ENCODE results near the gene POLR1G.

POLR1G gene

GRCh38 chr19:45400192-45400591 lies 6.3 kb upstream of the POLR1G start:
- no peak for TF ChIP-seq ZFX (IDR thresholded peaks at IDR 0.05)
- TF ChIP-seq CTCF (conservative IDR thresholded peaks at IDR 0.05): no peak
- no peak overlapping the region for H3K27ac ChIP-seq

GRCh38 chr19:45401815-45402214 lies 4.6 kb upstream of the POLR1G start:
- no peak overlapping the region for H3K27ac ChIP-seq
- no peak for TF ChIP-seq ZFX (IDR thresholded peaks at IDR 0.05)
- no peak for TF ChIP-seq CTCF (conservative IDR thresholded peaks at IDR 0.05)

- no peak overlapping the region for H3K27ac ChIP-seq
- no peak for TF ChIP-seq ZFX (IDR thresholded peaks at IDR 0.05)
- no peak for TF ChIP-seq CTCF (conservative IDR thresholded peaks at IDR 0.05)
Observed at GRCh38 chr19:45402298-45403061, 4.0 kb upstream of the POLR1G start.

GRCh38 chr19:45403272-45403671 lies 3.2 kb upstream of the POLR1G start:
- no peak for TF ChIP-seq CTCF (conservative IDR thresholded peaks at IDR 0.05)
- TF ChIP-seq ZFX (IDR thresholded peaks at IDR 0.05): no peak
- H3K27ac ChIP-seq: no peak overlapping the region

GRCh38 chr19:45403781-45404556 lies 2.5 kb upstream of the POLR1G start:
- peak overlapping the region; percentile 87 for H3K27ac ChIP-seq

GRCh38 chr19:45404557-45405434 lies 1.6 kb upstream of the POLR1G start, which contains the start of gene PPP1R13L:
PPP1R13L (minus strand) TSS chr19:45405069; CDS start chr19:45398318, 6,751 bp downstream.
- TF ChIP-seq CTCF (conservative IDR thresholded peaks at IDR 0.05): no peak
- peak within 1 kb of the TSS; percentile 87 for H3K27ac ChIP-seq

More at GRCh38 chr19:45403781-45404556, 2.5 kb upstream of the POLR1G start:
- TF ChIP-seq CTCF (conservative IDR thresholded peaks at IDR 0.05) (peak; percentile 64), ZFX (IDR thresholded peaks at IDR 0.05) (no peak)

Measured in C4-2B (cell line).